HG03064 (cell line): ENCODE measurements around the gene VIM.
"Not testable (repeated sequence)": the region's sequence is repeated elsewhere in the genome, so short reads cannot be mapped to it uniquely, and the experiment has no call there.

Experiments
- ATAC-seq: cut with Tn5 transposase; IDR thresholded peaks from one replicate; pipeline ENCODE4 v1.9.1; 2021; ENCODE audit warnings: low read depth; ENCODE audit not compliant: unreplicated experiment

Gene VIM

DNA sequence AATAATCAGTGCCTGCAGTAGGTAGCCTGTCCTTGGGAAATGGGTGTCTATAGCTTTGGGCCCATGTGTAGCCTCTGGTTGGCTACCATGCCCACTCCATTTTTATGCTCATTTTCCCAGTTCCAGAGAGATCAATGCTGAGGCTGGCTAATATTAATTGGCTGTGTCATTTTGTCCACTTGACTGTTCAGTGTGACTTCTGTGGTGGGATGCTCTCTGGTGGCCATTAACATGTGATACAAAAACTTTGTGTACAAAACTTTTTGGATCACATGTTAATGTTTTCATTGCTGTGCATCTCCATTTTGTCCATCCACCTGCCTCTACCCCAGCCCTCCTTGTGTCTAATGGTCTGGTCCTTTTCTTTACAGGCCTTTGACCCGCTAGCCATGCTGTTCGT, 22.7 kb downstream of the VIM start:
- ATAC-seq: no peak

DNA sequence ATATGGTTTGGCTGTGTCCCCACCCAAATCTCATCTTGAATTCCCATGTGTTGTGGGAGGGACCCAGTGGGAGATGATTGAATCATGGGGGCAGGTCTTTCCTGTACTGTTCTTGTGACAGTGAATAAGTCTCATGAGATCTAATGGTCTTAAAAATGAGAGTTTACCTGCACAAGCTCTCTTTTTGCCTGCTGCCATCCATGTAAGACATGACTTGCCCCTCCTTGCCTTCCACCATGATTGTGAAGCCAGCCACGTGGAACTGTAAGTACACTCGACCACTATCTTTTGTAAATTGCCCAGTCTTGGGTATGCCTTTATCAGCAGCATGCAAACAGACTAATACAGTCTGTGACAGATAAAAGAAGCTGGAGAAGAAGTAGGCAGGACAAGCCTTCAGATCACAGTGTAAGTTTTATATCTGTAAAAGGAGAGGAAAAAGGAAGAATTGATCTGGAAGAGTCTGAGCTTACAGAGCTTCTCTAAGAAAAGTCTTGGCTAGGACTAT, 26.6 kb downstream of the VIM start:
- ATAC-seq: not testable (repeated sequence)

DNA sequence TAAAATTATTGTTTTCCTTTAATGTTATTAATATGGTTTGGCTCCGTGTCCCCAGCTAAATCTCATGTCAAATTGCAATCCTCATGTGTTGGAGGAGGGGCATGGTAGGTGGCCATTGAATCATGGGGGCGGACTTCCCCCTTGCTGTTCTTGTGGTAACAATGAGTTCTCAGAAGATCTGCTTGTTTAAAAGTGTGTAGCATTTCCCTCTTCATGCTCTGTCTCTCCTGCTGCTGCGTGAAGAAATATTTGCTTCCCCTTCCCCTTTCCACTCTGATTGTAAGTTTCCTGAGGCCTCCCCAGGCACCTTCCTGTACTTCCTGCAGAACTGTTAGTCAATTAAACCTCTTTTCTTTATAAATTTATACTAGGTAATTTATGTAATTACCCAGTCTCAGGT, 27.5 kb downstream of the VIM start:
- no peak for ATAC-seq

DNA sequence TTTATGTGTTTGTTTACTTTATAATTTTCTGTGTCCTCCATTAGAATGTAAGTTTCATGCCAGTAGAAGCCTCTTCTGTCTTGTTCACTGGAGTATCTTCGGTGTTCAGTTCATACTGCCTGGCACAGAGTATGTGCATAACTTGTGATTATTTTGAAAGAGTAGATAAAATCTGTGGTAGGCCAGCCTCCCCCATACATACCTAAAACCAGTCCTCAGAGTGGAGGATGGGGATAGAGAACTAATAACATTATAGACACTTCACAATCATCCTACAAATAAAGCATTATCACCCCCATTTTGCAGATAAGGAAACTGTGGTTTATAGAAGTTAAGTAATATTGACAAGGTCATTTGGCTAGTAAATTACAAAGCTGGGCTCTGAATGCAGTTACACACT, 28.0 kb downstream of the VIM start:
- no peak for ATAC-seq

- no peak for ATAC-seq
Observed at GRCh38 chr10:17256627-17257026, 28.6 kb downstream of the VIM start.

DNA sequence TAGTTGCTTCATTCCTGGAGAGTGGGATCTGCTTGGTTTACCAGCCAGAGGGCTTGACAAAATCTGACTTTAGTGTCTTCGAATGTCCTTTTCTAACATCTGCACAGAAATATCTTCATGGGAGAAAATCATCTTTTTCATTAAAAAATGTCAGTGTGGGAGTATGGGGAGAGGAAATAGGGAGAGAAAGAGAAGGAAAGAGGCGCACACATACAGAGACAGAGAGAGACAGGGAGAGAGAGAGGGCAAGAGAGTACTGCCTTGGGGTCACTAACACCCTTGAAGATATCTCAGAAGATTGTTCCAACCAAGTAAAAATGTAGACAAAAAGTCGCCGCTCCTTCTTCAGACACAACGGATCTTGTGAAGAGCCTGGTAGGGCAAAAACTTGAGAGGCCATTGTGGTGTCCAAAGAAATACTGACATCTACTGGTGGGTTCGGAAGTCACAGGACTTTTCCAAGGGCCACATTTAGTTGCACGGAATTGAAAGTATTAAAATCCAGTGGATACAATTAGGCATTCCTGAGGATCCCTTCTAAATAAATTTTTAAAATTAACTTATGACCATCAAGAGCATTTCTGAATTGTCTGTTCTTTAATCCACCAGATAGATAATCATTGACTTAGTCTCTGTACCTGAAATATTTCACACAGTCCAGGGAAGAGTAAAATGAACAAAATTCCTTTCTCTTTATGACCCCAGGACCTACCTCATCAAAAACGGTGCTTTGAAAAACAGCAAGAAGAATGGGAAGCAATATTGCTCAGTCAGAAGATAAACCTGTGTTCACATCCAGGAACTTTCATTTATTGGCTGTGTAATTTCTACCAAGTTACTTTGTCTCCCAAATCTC, 29.7 kb downstream of the VIM start:
- peak; percentile 67 for ATAC-seq

- no peak for ATAC-seq
Observed at GRCh38 chr10:17262502-17262901, 34.5 kb downstream of the VIM start.

- ATAC-seq: no peak
Observed at GRCh38 chr10:17263580-17263979, 35.5 kb downstream of the VIM start.

DNA sequence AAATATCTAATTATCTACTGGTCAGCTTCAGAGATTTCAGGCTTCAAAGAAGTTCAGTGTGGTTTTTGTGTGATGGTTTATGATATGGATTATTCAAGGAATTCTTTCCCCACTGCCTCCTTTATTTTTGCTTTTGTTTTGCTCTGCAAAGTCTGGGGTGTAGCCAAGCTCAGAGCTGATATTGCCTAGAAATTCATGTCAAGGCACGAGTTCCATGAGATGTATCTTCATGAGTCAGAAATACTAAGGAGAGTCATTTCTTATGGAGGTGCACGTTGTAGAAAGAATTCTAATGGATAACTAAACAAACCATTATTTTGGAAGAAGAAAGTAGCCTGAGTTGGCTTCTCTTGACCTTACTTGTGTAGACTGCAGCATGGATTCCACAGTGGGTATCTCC, 37.4 kb downstream of the VIM start:
- ATAC-seq: no peak

GRCh38 chr10:17266549-17266948, 38.5 kb downstream of the VIM start:
- ATAC-seq: not testable (repeated sequence)

DNA sequence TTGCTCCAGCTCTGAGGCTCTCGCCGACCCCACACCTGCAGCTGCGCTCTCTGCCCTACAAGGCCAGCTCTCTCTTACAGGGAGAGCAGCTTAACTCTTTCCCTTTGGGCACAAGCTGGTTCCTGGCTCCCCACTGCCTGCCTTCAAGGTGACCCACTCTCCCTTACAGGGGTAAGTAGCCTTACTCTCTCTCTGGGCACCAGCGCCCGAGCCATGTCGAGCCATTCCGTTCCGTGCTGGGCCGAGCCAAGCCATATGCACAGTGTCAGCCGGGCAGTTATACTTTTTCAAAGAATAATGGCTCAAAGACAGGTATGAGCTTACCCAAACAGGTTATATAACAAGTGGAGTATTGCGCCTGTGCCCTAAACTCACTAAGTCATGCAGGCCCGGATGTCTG, 44.6 kb downstream of the VIM start:
- no peak for ATAC-seq

DNA sequence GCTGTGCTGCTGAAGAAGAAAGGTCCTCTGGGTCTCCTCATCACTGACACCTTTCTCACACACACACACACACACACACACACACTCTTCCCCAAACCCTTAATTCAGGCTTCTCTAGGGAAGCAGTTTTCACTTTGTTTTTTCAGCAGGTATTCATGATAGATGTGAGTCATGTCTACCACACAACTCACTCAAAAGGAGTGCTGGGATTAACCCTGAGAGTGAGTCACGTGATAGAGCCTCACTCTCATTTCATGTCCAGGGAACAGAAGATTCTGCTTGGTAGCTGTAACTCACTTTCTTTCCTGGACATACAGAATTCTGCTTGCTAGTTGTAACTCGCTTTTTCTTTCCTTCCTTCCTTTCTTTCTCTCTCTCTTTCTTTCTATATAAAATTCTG, 45.4 kb downstream of the VIM start:
- ATAC-seq: no peak

- no peak for ATAC-seq
Observed at GRCh38 chr10:17276756-17277424, 48.8 kb downstream of the VIM start.

- no peak for ATAC-seq
Observed at GRCh38 chr10:17278607-17279240, 50.7 kb downstream of the VIM start.

- no peak for ATAC-seq
Observed at GRCh38 chr10:17282311-17282710, 54.3 kb downstream of the VIM start.

DNA sequence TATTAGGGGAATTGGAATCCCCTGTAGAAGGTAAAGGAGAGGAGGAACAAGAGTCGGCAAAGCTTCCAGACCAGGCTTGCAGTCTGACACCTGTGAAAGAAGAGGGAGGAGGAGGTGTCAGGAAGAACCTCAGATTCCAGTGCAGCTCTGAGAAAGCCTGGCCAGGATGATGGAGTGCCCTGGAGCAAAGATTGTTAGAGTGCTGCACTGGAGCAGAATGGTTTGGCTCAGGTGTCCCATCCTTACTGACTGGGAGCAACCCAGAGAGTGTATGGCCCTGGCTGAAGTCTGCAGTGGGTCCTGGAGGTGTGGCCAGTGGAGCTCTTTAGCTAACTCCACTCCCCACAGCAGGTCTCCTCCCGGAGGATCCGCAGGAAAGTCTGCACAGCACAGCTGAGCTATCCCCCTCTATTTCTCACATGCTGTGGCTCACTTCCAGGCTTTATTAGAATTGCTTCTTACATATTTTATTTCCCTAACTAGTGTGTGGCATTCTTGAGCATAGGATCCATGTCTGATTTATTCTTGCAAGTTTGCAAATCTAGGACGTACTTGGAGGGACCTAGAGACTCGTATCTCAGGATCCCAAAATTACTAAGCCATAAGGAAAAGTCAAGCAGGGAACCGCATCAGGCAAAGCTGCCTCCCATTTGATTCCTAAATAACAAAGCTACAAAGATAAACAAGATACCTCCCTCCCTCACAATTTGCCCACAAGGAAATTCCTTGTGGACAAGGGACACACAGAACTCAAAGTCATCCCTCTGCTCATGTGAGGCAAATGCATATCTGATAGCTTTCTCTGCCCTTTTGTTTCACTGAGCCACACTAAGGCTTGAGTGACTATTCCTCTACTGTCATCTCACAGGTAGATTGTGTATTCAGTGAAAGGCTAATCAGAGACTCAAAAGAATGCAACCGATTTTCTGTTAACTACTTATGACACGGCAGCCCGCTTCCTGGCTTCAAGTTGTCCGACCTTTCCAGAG, 58.8 kb downstream of the VIM start:
- no peak for ATAC-seq
